ENCODE measurements around the gene DZIP3.

DNA sequence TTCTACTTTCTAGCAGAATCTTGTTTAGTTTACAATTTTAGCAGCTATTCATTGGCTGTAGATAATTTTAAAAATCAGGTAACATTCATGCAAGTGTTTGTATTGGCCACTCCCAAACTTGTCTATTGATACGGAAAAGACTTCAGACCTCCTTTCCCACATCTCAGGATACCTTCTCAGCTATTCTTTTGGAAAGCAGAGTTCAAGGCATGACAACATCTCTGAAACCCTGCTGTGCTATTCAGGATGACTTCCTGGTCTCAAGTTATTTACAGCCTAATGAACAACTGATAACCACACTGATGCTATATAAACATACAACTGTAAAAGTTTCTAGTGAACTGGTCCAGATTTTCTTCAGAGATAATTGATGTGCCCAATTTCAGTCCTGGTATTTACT lies 55.8 kb downstream of the DZIP3 start:
- TF ChIP-seq CTCF (IDR thresholded peaks at IDR 0.05) (no peak), POLR2A (IDR thresholded peaks at IDR 0.05) (no peak)

All from heart left ventricle (tissue), 13 donors.